Measurements from ENCODE around the gene ZNF473.

Gene ZNF473

GRCh38 chr19:50002386-50002960 is 23.3 kb upstream of the ZNF473 start:
- Histone ChIP-seq H3K27ac (no peak overlapping the region), H3K4me3 (no peak overlapping the region)

DNA sequence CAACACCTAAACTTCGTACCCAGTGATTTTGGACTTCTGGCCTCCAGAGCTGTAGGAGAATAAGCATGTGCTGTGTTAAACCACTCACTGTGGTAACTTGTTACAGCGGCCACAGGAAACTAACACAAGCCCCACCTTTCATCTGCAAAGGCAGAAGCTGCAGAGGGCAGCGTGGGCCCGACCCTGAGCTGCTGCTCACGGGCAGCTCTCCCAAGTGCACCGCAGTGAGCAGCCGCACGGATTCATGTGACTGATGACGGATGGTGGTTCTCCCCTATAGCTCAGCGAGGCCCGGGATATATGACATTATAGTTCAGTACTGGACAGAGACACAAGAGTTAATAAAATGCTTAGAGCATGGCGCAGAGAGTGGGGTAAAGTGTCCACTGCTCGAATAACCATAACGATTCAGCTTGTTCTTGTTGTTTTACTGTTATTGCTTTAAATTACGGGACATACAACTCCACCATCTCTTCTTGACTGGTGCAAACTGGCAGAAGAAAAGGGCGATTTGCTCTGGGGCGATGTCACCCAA is 22.5 kb upstream of the ZNF473 start:
- Histone ChIP-seq H3K27ac (no peak overlapping the region), H3K4me3 (no peak overlapping the region)

GRCh38 chr19:50003810-50004419 is 21.9 kb upstream of the ZNF473 start:
- Histone ChIP-seq H3K4me3 (no peak overlapping the region), H3K27ac (peak overlapping the region in 8 of 21 experiments; percentile 2 to 42 (median 32))

- no peak overlapping the region for H3K27ac ChIP-seq
- H3K4me3 ChIP-seq = no peak overlapping the region
These were observed 20.4 kb upstream of the ZNF473 start for GRCh38 chr19:50005428-50005827.

GRCh38 chr19:50007170-50007569 is 18.6 kb upstream of the ZNF473 start:
- H3K4me3 ChIP-seq = no peak overlapping the region
- no peak overlapping the region for H3K27ac ChIP-seq

DNA sequence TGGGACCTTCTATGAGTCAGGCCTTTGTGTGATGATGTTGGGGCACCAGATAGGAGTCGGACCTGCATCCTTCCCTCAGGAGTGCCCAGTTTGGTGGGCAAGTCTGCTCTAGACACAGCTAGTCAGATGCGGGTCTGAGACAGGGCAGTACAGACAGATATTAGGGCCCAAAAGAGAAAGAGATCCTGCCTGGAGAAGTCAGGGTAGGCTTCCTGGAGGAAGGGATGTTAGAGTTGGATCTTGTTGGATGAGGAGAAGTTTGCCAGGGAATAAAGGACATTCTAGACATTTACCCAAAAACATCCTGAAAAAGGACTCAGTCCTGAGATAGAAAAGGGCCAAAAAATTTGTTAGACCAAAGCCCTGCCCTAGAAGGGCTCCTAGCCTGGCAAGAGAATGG is 17.9 kb upstream of the ZNF473 start:
- H3K27ac ChIP-seq = no peak overlapping the region
- no peak overlapping the region for H3K4me3 ChIP-seq

GRCh38 chr19:50008532-50008931 is 17.3 kb upstream of the ZNF473 start:
- no peak overlapping the region for H3K27ac ChIP-seq
- no peak overlapping the region for H3K4me3 ChIP-seq

DNA sequence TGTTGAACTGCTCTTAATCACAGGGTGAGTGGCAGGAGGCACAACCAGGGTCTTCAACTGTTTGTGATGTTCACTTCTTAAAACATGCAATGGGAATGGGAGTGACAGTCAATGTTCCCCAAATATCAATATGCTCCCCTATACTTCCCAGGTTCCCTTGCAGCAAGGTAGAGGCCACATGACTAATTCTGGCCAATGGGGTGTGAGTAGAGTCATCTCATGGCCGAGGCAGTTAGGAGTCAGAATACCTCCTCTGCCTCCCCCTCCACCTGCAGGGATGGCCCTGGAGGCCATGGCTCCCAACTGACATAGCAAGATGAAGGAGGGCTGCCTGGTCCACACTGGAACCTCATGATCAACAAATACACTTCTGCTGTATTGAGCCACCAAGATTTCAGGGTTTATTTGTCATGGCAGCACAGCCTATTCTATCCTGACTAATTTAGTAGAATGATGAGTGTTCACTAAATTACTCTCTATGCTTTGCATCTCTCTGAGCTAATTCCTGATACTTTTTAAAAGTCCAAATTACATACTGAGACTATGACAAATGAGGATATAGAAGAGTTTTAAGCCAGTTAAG is 9.5 kb upstream of the ZNF473 start:
- Histone ChIP-seq H3K4me3 (no peak overlapping the region), H3K27ac (no peak overlapping the region)

- H3K4me3 ChIP-seq = no peak overlapping the region
- H3K27ac ChIP-seq = no peak overlapping the region
These were observed 5.3 kb upstream of the ZNF473 start for GRCh38 chr19:50020481-50020880.

DNA sequence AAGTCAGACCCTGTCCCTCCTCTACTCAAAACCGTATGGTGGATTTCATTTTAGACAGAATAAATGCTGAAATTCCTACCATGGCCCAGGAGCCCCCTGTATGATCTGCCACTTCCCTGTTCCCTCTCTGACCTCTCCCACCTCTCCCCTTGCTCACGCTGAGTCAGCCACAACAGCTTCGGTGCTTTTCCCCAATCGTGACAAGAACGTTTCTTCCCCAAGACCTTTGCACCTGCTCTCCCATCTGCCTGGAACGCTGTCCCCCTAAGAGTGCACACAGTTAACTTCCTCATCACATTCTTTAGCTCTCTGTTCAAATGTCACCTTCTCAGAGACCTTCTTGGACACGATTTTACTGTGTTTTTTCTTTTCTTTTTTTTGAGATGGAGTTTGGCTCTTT is 3.0 kb upstream of the ZNF473 start:
- H3K27ac ChIP-seq = no peak overlapping the region
- H3K4me3 ChIP-seq = no peak overlapping the region

GRCh38 chr19:50024719-50025021 is 1.1 kb upstream of the ZNF473 start:
- peak overlapping the region; percentile 63 to 95 (median 80) for H3K4me3 ChIP-seq
- H3K27ac ChIP-seq = peak overlapping the region; percentile 48 to 97 (median 93)

GRCh38 chr19:50025022-50025793 is 597 bp upstream of the ZNF473 start, which contains the start of gene VRK3:
Gene VRK3 (minus strand): TSS chr19:50025372. CDS start chr19:50016162, 9,210 bp downstream.
- H3K4me3 ChIP-seq = peak within 1 kb of the TSS; percentile 63 to 95 (median 80)
- H3K27ac ChIP-seq = peak within 1 kb of the TSS; percentile 48 to 97 (median 93)

- peak overlapping the region in 5 of 21 experiments; percentile 71 to 94 (median 85) for H3K27ac ChIP-seq
- H3K4me3 ChIP-seq = peak overlapping the region; percentile 46 to 95 (median 74)
These were observed 723 bp downstream of the ZNF473 start for GRCh38 chr19:50026550-50026906.

DNA sequence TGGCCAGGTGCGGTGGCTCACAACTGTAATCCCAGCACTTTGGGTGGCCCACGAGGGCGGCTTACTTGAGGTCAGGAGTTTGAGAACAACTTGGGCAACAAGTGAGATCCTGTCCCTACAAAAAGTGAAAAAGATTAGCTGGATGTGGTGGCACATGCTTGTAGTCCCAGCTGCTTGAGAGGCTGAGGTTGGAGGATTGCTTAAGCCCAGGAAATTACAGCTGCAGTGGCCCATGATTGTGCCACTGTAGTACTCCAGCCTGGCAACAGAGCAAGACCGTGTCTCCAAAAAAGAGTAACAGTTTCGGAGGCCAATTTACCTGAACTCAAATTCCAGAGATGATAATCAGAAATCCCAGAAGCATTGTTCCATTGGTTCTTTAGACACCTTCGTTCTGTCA is 4.4 kb downstream of the ZNF473 start:
- H3K4me3 ChIP-seq = no peak overlapping the region
- no peak overlapping the region for H3K27ac ChIP-seq

GRCh38 chr19:50030937-50031336 is 5.1 kb downstream of the ZNF473 start:
- H3K4me3 ChIP-seq = no peak overlapping the region
- no peak overlapping the region for H3K27ac ChIP-seq

GRCh38 chr19:50036908-50037307 is 11.1 kb downstream of the ZNF473 start:
- Histone ChIP-seq H3K4me3 (no peak overlapping the region), H3K27ac (no peak overlapping the region)

DNA sequence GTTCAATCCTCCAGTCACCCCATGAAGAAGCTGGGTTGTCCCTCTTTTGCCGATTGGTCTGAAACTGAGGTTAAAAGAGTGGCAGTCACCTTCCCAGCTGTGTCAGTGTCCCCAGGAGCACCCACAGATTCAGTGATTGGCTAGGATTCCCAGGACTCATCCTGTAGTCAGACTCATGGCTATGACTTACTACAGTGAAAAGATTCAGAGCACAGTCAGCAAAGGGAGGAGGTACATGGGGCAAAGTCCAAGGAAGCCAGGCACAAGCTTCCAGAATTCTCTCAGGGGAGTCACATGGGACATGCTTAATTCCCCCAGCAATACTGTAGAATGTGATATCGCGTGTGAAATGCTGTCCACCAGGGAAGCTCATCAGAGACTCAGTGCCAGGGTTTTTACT is 14.2 kb downstream of the ZNF473 start:
- Histone ChIP-seq H3K4me3 (no peak overlapping the region), H3K27ac (no peak overlapping the region)

DNA sequence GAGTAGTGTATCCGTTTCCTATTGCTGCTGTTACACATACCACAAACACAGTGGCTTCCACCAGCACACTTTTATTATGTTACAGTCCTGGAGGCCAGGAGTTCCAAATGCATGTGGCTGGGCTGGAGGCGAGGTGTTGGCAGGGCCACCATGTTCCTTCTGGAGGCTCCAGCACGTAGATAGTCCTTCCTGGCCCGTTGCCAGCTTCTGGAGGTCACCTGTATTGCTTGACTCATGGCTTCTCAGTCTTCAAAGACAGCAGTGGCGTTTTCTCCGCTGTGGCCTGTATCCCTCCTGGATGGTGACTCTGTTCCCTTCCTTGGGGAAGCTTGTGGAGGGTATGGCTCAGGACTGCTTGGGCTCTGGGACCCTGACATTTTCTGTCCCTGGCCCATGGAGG is 15.2 kb downstream of the ZNF473 start:
- Histone ChIP-seq H3K27ac (no peak overlapping the region), H3K4me3 (no peak overlapping the region)

DNA sequence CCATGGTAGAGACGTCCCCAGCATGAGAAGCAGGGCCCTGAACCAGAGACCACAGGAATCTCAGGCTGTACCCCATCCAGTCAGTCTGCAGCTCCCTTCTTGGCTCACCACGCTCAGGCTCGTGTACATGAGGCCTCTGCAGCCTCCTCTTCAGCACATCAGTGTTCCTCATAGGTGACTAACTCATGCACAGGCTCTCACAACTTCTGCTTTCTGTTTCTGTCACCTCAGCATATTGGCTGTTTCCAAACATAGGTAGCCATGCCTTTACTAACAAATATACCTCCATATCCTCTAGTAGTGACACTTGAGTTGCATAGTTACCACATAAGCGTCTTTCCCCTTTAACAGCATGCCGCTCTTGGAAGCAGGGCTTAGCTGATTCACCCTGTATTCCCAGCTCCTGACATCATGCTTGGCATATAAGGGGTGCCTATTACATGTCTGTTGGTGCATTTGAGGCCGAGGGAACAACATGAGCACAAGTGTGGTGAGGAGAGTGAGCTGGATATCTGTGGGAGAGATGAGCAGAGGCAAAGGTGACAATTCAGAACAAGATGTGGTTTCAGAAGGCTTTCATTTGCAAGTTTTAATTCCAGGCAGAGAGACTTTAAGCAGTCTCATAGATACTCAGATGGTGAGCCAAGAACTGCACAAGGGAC is 16.7 kb downstream of the ZNF473 start:
- Histone ChIP-seq H3K27ac (no peak overlapping the region), H3K4me3 (no peak overlapping the region)

DNA sequence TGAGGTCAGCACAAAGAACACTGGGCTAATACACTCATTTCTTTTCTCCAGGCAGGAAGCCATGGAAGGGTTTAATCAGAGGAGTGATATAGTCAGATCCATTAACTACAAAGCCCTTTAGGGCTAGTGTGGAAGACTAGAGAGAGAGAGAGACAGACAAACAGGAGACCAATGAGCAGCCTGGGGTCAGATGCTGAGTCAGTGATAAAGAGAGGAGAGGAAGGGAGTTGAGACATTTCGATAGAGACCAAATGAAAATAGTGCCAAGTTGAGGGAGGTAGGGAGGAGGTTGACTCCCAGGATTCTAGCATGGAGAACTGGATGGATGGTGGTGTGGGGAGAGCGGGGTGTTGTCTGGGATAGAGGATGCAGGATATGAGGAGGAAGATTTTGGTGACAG is 18.2 kb downstream of the ZNF473 start:
- Histone ChIP-seq H3K4me3 (no peak overlapping the region), H3K27ac (no peak overlapping the region)
